SKM-1 (cell line): ENCODE results near the gene TROAP.
A peak's percentile ranks its signal among the peaks of the same experiment; 100 is the strongest.
"Not testable (repeated sequence)": the region's sequence is repeated elsewhere in the genome, so short reads cannot be mapped to it uniquely, and the experiment has no call there.

Source experiments
- DNase-seq: peaks from one replicate; lab custom pipeline; 2025; ENCODE audit not compliant: unreplicated experiment; lab: John Stamatoyannopoulos, UW

The TROAP gene

GRCh38 chr12:49327887-49328286 lies 4.8 kb downstream of the TROAP start:
- DNase-seq, result no peak

- DNase-seq, result no peak
These were observed 5.8 kb downstream of the TROAP start for GRCh38 chr12:49328816-49329215.

GRCh38 chr12:49330032-49330619 lies 7.1 kb downstream of the TROAP start:
- no peak for DNase-seq

- DNase-seq, result no peak
These were observed 7.8 kb downstream of the TROAP start for GRCh38 chr12:49330631-49331379.

GRCh38 chr12:49331380-49332222 lies 8.5 kb downstream of the TROAP start:
- DNase-seq, result no peak

- no peak for DNase-seq
These were observed 9.4 kb downstream of the TROAP start for GRCh38 chr12:49332441-49332861.

GRCh38 chr12:49332891-49333371 lies 9.9 kb downstream of the TROAP start:
- no peak for DNase-seq

- DNase-seq, result not testable (repeated sequence)
These were observed 10.7 kb downstream of the TROAP start for GRCh38 chr12:49333778-49334177.

- no peak for DNase-seq
These were observed 11.2 kb downstream of the TROAP start for GRCh38 chr12:49334226-49334625.

- DNase-seq, result no peak
These were observed 11.6 kb downstream of the TROAP start for GRCh38 chr12:49334681-49335080.

- DNase-seq, result no peak
These were observed 12.3 kb downstream of the TROAP start for GRCh38 chr12:49335118-49335954.

- no peak for DNase-seq
These were observed 13.0 kb downstream of the TROAP start for GRCh38 chr12:49335955-49336644.

GRCh38 chr12:49336645-49337584 lies 13.9 kb downstream of the TROAP start, which contains the start of gene C1QL4:
C1QL4 (minus strand) TSS chr12:49337188; CDS start chr12:49336477, 711 bp downstream.
- DNase-seq, result peak; percentile 25

GRCh38 chr12:49338830-49339463 lies 15.9 kb downstream of the TROAP start:
- no peak for DNase-seq

- DNase-seq, result no peak
These were observed 16.4 kb downstream of the TROAP start for GRCh38 chr12:49339464-49339861.

- DNase-seq, result no peak
These were observed 17.2 kb downstream of the TROAP start for GRCh38 chr12:49340095-49340870.

GRCh38 chr12:49340971-49341776 lies 18.1 kb downstream of the TROAP start:
- no peak for DNase-seq
